NCI-H2171 treated with DMSO at 0.1 percent for 48 hours (cell line): ENCODE measurements around the gene OR4C45.
"Not testable (repeated sequence)": the region's sequence is repeated elsewhere in the genome, so short reads cannot be mapped to it uniquely, and the experiment has no call there.

Experiments
- DNase-seq: peaks from one replicate; lab custom pipeline; 2025; lab: John Stamatoyannopoulos, UW

OR4C45 gene

GRCh38 chr11:50032574-50032973 is at the start of gene OR4C45:
Gene OR4C45 (plus strand): TSS chr11:50032874.
- no peak for DNase-seq

GRCh38 chr11:49995565-49995964 is 37.1 kb upstream of the OR4C45 start:
- DNase-seq: peak; percentile 76

- DNase-seq: no peak
Measured at GRCh38 chr11:50030193-50030592, 2.5 kb upstream of the OR4C45 start.

- DNase-seq: not testable (repeated sequence)
Measured at GRCh38 chr11:50036239-50036638, 3.6 kb downstream of the OR4C45 start.

- no peak for DNase-seq
Measured at GRCh38 chr11:50037251-50037650, 4.6 kb downstream of the OR4C45 start.

GRCh38 chr11:50044647-50045046 is 12.0 kb downstream of the OR4C45 start:
- no peak for DNase-seq

- not testable (repeated sequence) for DNase-seq
Measured at GRCh38 chr11:50063056-50063455, 30.4 kb downstream of the OR4C45 start.

GRCh38 chr11:50070389-50070788 is 37.7 kb downstream of the OR4C45 start:
- no peak for DNase-seq

GRCh38 chr11:50071584-50072225 is 39.0 kb downstream of the OR4C45 start:
- no peak for DNase-seq

GRCh38 chr11:50072226-50073112 is 39.8 kb downstream of the OR4C45 start:
- no peak for DNase-seq

- no peak for DNase-seq
Measured at GRCh38 chr11:50073113-50074105, 40.7 kb downstream of the OR4C45 start.

- no peak for DNase-seq
Measured at GRCh38 chr11:50074161-50074560, 41.5 kb downstream of the OR4C45 start.

GRCh38 chr11:50075856-50076255 is 43.2 kb downstream of the OR4C45 start:
- no peak for DNase-seq

- DNase-seq: no peak
Measured at GRCh38 chr11:50077526-50077925, 44.9 kb downstream of the OR4C45 start.

GRCh38 chr11:50078001-50078400 is 45.3 kb downstream of the OR4C45 start:
- DNase-seq: no peak

- not testable (repeated sequence) for DNase-seq
Measured at GRCh38 chr11:50078946-50079345, 46.3 kb downstream of the OR4C45 start.

- no peak for DNase-seq
Measured at GRCh38 chr11:50080256-50080655, 47.6 kb downstream of the OR4C45 start.
